Measurements from ENCODE around the gene PPP1R3D.

Gene PPP1R3D

GRCh38 chr20:59948212-59948611, 8.1 kb upstream of the PPP1R3D start:
- Histone ChIP-seq H3K9ac (no peak overlapping the region), H3K27ac (no peak overlapping the region), H3K36me3 (ENCODE audit: insufficient read depth) (no peaks in the 10 kb centered on the region; the same call in 1 of the 2 replicates), H4K20me1 (ENCODE audit: insufficient read depth) (no peaks in the 10 kb centered on the region), H3K4me1 (ENCODE audit: low read depth, poor library complexity, severe bottlenecking) (peaks cover 8% of the 10 kb centered on the region), H3K4me3 (IDR thresholded peaks at IDR 0.05; ENCODE audit: insufficient read depth, low read depth, low read length) (no peak overlapping the region), H3K79me2 (ENCODE audit: insufficient read depth, low read depth) (no peaks in the 10 kb centered on the region), H3K27me3 (ENCODE audit: insufficient read depth, low read depth) (no peaks in the 10 kb centered on the region), H2AFZ (ENCODE audit: low read depth) (no peak overlapping the region), H3K4me2 (no peak overlapping the region)
- TF ChIP-seq CTCF (conservative IDR thresholded peaks at IDR 0.05; ENCODE audit: low read depth, low read length): no peak

GRCh38 chr20:59947376-59947775, 7.3 kb upstream of the PPP1R3D start:
- Histone ChIP-seq H3K9ac (no peak overlapping the region), H3K27me3 (ENCODE audit: insufficient read depth, low read depth) (no peaks in the 10 kb centered on the region), H3K4me2 (no peak overlapping the region), H2AFZ (ENCODE audit: low read depth) (no peak overlapping the region), H3K4me3 (IDR thresholded peaks at IDR 0.05; ENCODE audit: insufficient read depth, low read depth, low read length) (no peak overlapping the region), H3K27ac (no peak overlapping the region), H3K4me1 (ENCODE audit: low read depth, poor library complexity, severe bottlenecking) (peaks cover 12% of the 10 kb centered on the region), H4K20me1 (ENCODE audit: insufficient read depth) (no peaks in the 10 kb centered on the region), H3K36me3 (ENCODE audit: insufficient read depth) (no peaks in the 10 kb centered on the region; the same call in 1 of the 2 replicates), H3K79me2 (ENCODE audit: insufficient read depth, low read depth) (peaks cover under 1% of the 10 kb centered on the region; the same call in 1 of the 2 replicates)
- TF ChIP-seq CTCF (conservative IDR thresholded peaks at IDR 0.05; ENCODE audit: low read depth, low read length): no peak

GRCh38 chr20:59945731-59946130, 5.6 kb upstream of the PPP1R3D start:
- H4K20me1 ChIP-seq (ENCODE audit: insufficient read depth): no peaks in the 10 kb centered on the region
- H3K27ac ChIP-seq: no peak overlapping the region
- no peak overlapping the region for H3K4me3 ChIP-seq (IDR thresholded peaks at IDR 0.05; ENCODE audit: insufficient read depth, low read depth, low read length)
- H3K27me3 ChIP-seq (ENCODE audit: insufficient read depth, low read depth): no peaks in the 10 kb centered on the region
- no peak overlapping the region for H2AFZ ChIP-seq (ENCODE audit: low read depth)
- H3K4me1 ChIP-seq (ENCODE audit: low read depth, poor library complexity, severe bottlenecking): peaks cover 24% of the 10 kb centered on the region
- H3K4me2 ChIP-seq: no peak overlapping the region
- no peak for TF ChIP-seq CTCF (conservative IDR thresholded peaks at IDR 0.05; ENCODE audit: low read depth, low read length)
- H3K36me3 ChIP-seq (ENCODE audit: insufficient read depth): no peaks in the 10 kb centered on the region; the same call in 1 of the 2 replicates
- H3K9ac ChIP-seq: no peak overlapping the region
- H3K79me2 ChIP-seq (ENCODE audit: insufficient read depth, low read depth): peaks cover 17% of the 10 kb centered on the region; the same call in 1 of the 2 replicates

- Histone ChIP-seq H3K27ac (no peak overlapping the region), H3K9ac (no peak overlapping the region), H3K36me3 (ENCODE audit: insufficient read depth) (no peaks in the 10 kb centered on the region; the same call in 1 of the 2 replicates), H3K27me3 (ENCODE audit: insufficient read depth, low read depth) (no peaks in the 10 kb centered on the region), H3K4me1 (ENCODE audit: low read depth, poor library complexity, severe bottlenecking) (peaks cover 24% of the 10 kb centered on the region), H3K4me2 (no peak overlapping the region), H3K4me3 (IDR thresholded peaks at IDR 0.05; ENCODE audit: insufficient read depth, low read depth, low read length) (no peak overlapping the region), H4K20me1 (ENCODE audit: insufficient read depth) (no peaks in the 10 kb centered on the region), H2AFZ (ENCODE audit: low read depth) (no peak overlapping the region), H3K79me2 (ENCODE audit: insufficient read depth, low read depth) (peaks cover 17% of the 10 kb centered on the region; the same call in 1 of the 2 replicates)
- no peak for TF ChIP-seq CTCF (conservative IDR thresholded peaks at IDR 0.05; ENCODE audit: low read depth, low read length)
These were observed 5.1 kb upstream of the PPP1R3D start for GRCh38 chr20:59945175-59945574.
